NCI-H345 (cell line): ENCODE data around the gene PYGM.

Experiments
- DNase-seq: peaks from one replicate; lab custom pipeline; 2025; lab: John Stamatoyannopoulos, UW

PYGM gene

DNA sequence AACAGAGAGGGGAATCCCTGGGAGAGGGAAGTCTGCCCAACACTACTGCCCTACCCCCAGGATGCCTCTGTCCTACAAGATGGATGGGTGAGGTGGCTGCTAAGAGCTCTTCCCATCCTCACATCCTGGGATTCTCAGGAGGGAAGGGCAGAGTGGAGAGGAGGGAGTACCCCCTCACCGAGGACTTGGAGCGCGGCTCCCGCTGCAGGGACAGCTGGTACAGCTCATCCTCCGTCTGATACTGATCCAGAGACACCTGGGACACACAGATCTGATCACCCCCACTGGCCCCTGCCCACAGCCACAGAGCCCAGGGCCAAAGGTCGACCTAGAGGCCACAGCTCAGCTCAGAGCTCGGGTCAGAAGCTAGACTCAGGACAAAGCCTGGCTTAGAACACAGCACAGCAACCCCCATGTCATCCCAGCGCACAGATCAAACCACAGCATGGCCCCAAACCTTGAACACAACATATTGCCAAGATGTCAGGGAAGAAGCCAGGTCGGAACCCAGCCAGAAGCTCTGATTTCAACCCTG lies 24.0 kb downstream of the PYGM start:
- DNase-seq: no peak

DNA sequence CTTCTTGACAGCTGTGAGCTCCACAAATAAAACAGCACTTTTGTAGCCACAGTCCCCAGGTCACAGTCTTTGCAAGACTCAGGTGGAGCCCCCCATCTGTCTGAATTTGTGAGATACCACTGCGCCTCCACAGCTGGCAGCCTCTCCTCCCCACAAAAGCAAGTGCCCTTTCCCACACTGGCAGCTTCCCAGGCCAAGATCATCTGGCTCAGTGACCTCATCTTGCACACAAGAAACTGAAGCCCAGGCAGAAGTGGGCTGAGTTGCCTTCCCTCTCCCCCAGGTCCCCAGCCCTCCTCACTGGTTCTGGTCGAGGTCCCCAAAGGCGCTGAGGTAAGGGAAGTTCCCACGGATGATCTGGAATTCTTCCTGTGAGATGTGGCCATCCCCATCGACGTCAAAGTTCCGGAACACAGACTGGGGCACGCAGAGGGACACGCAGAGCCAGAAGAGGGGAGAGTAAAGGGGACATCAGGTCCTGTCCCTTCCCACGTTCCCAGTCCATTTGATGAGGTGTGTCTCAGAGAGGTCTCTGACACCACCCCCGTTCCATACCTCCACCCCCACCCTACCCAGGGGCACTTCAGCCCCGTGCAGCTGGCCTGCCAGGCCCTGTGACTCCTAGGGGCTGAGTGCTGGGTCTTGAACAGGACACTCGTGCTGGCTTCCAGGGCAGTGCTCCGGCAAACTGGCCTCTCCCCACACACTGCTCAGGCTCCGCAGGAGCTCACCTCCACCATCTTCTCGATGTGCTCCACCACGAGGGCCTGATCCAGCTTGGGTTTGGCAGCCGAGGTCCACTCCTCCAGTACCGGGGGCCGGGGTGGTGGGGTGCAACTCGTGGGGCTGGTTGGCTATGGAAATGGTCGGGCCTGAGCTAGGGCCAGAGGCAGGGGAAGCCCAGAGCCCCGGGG lies 24.7 kb downstream of the PYGM start:
- DNase-seq: no peak

DNA sequence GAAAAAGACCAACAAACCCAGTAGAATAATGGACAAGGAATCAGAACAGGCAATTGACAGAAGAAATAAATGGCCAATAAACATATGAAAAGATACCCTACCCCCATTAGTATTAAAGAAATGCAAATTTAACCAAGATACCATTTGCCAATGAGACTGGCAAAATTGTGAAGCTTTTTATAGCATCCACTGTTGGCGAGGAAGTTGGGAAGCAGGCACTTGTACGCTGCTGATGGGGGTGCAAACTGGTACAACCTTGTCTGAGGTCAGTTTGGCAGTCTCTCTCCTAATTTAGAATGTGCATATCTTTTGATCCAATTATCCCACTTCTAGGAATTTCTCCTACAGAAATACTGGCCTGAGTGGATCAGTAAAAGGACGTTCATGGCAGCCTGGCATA lies 28.2 kb downstream of the PYGM start:
- no peak for DNase-seq

DNA sequence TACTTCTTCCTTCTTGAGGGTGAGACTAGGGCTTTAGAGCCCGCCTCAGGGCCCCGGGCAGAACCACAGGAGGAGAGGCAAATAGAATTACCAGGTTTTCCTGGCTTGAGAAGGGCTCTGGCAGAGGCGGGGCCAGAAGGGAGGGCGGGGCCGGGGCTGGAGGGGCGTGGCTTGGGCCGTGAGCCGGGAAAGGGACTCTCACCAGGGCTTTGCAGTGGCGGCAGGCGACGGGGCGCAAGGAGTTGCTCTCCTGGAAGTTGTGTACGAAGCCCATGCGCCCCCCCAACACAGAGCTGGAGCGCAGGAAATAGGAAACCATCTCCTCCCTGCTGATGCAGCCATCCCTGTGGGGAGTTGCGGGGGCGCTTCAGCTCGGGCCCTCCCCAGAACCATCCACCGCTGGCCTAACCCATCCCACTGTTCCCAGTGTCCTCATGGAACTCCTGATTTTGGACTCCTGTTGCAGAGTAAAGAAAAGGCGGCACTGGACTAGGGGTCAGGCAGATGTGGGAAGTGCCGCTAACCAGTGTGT lies 29.9 kb downstream of the PYGM start:
- no peak for DNase-seq

DNA sequence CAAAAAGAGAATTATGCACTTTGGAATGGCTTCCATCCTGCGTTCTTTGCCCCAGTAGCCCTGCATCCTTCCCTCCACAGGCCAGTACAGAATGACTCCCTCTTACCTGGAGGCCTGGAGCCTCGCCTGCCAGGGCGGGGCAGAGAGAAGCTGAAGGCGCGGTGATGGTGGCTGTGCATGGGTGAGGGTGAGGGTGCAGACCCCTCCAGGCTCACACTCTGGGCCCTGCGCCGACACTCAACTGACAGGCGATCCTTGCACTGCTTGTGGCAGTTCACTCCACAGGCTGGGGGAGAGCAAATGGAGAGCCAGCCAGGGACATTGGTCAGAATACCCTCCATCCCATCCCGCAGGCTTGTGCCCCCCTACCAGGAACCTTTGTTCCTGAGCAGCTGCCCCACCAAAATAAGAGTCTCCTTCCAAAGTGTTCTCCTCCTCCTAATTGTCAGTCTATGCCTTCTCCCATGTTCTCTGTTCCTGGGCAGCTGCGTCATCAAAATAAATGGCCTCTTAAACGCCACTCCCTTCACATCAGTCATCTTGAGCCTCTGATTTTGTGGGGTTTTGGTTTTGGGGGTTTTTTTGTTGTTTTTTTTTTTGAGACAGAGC lies 30.9 kb downstream of the PYGM start:
- DNase-seq: no peak

DNA sequence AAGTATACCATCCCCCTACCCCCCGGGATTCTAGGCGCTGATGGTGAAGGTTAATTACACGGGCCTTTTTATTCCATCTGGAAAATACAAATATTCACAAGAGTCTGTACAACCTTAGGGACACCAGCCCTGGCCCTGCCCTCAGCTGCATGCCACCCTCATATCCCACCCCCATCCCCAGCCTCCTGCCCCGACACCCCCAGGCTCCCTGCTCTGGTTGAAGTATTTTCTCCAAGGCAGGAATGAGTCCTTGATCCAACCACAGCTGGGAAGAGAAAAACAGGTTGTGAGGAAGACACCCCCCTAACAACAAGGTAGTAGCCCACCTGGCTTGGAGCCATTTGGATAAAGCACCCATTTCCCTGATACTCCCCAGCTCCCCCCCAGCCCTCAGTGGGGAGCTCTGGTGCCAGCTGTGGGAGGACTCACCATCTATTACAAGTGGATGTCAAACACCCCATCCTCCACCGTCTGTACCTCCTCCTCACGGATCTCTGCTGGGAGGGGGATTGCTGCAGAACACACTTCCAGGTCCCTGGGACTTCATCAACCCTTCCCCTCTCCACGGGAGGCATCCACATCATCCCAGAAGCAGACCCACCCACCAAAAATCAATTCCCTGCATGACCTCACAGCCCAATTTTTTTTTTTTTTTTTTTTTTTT lies 32.8 kb downstream of the PYGM start:
- no peak for DNase-seq

DNA sequence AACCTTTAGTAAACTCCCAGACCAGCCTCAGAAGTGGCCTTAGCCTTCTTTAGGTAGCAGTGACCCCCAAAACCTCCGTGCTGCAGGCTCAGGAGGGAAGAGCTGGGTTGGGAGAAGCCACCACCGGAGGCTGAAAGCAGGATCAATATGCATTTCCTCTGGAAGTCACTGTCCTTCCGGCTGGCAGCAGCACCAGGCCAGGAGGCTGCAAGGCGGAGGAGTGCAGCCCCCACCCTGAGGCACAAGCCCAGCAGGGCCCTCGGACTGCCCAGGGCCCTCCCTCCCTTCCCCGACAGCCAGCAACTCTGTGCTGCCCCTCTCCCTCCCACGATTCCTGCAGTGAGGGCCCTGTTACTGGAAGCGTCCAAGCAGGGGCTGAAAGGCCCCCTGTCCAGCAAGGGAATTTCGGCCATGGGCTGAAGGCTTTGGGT lies 33.5 kb downstream of the PYGM start:
- DNase-seq: no peak

DNA sequence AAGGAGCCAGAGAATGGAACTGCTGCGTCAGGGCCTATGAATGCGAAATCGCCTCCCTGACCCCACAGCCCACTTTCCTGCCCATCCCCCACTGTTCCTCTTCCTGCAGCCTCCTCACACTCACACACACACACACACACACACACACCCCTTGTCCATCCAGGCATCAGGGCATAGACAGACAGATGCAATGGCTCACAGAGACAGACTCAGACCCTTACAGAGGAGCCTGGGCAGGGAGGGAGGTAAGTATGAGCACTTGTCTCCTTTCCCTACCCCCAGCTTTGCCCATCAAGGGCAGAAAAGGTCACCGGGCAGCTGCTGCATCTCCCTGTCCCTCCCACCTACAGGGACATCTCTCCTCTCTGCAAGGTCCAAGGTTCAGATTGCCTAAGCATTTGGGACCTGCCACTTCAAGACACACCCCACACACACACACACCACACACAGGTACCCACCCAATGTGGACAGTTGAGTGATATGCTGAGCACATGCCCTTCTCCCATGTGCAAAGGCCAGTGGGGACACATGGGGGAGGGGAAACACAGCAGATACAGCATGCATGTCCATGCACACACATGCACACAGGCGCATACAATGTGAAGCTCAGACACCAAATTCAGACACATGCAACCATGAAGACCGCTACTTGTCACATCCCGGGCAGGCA lies 34.8 kb downstream of the PYGM start:
- no peak for DNase-seq

DNA sequence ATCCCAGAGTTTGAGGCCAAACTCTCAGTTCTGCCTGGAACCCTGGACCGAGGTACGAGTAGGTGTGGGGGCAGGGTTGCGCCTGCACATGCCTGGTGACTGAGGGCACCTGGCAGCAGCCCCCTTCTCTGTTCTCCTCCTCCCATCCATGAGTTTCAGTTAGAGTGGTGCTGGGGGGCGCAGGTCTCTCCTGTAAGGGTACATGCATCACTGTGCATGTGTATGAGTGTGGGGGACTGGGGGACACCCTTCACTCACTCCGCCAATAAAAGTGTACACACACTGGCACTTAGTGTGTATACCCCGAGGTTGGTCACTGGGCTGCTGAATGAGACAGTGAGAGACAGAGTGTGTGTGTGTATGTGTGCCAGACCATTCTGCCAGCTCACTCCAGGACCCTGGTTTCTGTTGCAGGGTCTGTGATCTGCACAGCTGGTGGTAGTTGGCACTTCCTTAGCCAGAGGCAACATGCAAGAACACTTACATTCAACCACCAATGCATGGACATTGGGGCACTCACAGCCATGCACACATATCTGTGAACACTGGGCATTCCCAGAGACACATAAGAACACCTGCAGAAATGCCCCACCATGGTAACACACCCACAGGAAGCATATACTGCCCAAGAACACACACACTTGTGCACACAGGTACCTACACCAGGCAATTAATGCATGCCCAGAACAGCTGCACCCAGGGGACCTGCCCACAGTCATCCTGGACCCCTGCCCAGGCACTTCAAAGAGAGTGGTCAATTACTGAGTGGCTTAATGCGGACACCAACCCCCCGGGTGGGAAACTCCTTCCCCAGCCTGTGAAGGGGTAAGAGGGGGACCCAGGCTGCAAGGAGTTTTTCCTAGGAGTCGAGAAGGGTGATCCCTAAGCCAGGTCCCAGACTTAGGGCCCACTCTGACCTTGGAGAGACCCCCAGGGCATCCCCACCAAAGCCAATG lies 35.6 kb downstream of the PYGM start:
- no peak for DNase-seq

DNA sequence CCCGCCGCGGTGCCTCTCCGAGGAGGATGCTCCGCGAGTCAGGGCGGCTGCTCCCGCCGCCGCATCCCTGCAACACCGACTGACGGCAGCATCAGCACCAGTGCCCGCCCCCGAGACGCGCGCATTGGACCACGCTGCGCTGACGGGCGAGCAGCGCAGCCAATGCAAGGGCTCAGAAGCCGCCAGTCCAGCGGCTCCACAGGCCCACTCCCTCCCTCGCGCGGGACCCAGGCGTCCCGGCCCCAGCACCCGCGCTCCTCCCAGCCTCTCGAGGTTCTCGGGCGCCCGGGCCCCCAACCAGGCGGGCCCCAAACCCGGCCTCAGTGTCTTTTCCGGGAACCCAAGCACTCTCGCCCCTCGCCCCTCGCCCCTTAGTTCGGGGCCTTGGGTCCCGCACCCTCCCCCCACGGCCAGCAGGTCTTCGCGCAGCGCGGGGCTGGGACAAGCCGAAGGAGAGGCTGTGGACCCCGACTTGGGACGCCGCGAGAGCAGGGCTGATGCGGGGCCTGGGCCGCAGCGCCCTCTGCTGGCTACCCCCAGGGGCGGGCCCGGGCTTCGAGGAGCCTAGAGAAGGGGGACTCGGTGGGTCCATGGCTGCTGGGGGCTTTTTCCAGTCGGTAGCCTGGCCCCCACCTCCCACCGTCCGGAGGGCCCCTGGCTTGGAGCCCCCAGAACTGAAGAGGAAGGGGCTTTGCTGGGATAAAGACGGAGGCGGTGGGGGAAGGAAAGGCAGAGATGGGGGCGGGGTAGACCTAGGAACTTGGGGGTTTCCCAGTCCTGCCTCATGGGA lies 36.5 kb downstream of the PYGM start, which contains the start of gene NRXN2:
Gene NRXN2 (minus strand): TSS at position 81 of the 790 bp plus-strand sequence. CDS start 9,498 bp downstream, outside the sequence.
- DNase-seq: peak; percentile 87

DNA sequence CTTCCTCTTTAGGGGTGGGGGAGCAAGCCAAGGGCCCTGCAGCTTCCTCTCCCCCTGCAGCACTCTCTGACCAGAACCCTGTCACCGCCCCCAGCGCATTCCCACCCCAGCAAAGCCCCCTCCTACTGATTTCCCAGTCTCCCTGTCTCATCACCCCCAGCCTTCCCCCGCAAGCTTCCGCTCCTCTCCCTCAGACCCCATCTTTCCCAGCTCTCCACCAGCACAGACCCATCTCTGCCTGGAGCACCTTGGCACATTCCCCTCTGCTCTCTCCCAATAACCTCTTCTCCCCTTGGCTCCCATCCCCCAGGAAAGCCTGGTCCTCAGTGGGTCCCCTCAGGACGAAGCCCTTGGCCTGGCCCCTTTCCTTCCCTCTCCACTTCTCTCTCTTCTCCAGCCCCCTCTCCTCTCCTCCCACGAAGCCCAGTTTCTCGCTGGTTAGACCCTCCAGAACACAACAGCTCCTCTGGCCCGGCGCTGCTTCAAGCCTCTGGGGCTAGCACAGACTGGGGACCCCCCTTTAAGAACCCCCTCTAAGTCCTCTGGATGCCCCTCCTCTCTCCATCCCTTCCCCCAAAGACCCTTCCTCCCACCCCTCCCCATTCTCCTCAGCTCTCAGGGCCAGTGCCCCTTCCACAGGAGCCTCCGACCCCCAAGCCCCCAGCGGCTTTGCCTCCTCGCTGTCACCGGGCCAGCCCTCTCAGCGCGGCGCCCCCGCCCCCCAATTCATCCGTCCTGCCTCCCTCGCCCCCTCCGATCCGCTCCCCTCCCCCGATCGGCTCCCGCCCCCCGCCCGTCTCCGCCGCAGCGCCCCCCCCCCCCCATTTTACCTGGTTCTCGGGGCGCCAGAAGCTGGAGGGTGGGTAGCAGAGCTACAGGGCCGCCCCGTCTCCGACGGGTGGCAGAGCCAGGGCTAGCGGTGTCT lies 37.4 kb downstream of the PYGM start:
- DNase-seq: no peak

DNA sequence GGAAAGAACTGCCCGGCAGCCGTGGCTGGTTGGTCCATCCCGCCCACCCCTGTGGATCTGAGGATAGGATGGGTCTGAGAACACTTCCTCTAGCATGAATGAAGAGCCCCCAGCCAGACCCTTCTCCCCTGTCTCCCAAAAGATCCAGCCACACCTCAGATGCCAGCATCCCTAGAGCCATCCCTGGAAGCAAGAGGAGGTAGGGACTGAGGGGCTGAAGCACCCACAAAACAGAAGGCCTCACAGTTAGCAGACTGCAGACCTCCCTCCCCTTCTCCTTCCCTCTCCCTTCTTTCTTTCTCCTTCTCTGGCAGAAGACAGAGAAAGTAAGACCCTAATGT lies 38.4 kb downstream of the PYGM start:
- no peak for DNase-seq

DNA sequence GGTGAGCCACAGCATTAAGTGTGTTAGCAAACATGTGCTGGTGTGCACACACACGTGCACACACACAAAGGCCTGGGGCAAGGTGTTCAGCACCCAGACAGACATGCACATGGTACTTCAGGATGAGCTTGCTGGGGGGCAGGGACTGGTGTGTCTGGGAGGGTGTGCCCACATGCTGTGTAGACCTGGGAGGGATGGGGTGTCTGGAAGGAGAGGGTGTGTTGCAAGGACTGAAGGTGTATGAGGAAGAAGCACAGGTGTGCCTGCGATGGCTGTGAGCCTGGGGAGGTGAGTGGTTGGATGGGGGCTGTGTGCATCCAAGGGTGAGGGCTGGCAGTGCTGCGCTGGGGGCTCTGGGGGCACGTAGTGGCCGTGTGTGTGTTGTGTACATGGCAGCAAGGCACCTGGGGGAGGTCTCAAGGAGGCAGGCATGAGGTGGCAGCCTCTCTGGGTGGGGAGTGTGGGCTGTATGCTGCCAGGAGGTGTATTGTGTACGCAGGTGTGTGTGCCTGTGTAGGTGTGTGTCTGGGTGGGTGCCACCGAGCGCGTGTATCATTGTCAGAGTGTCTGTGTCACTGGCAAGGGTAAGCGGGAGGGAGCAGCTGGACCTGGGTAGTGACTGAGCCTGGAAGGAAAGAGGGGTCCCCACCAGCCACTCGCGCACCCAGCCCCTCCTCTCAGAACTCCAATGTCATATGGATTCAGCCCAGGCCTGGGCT lies 39.0 kb downstream of the PYGM start:
- DNase-seq: no peak

DNA sequence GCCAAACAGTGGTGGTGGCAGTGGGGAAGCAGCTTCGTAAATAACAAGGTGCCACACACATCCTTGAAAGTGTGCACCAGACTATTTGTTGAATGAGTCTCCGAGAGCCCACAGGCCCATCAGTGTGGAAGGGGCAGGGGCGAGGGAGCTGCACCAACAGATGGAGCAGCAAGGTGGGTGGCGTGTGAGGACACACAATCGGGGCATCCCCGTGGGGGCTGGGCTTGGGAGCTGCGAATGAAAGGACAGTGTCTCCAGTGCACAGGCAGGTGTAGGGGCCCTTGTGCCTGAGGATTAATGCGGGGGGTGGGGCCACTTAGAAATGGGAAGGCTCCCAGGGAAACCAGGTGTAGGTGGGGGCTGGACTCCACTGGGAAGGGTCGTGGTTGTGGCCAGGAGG lies 39.6 kb downstream of the PYGM start:
- DNase-seq: no peak

DNA sequence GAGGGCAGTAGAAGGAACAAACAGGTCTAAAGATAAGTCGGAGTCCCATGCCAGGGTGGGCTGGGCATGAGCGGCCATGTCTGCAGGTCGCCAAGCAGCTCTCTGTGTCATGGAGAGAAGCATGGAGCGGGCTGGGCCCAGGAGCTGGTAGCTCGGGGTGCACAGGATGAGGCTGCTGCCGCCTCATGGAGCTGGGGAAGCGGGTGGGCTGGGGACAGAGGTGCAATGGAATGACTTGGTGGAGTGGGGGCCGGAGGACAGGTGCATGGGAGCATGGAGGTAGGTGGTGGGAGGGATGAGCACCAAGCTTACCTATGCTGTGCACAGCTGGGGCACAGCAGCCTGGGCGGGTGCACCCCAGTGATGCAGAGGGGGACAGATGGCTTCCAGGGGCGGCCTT lies 40.4 kb downstream of the PYGM start:
- no peak for DNase-seq

DNA sequence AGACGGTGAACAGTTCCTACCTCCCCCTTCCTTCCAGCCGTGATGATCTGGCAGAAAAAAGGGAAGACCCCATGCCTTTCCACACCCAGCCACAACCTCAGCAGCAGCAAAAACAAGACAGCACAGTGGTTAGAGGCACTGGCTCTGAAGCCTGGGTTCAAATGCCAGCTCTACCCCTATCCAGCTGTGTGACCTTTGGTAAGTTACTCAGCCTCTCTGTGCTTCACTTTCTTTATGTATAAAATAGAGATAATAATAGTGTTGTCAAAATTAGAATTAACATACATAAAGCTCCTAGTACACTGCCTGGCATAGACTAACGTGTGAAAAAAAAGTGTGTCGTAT lies 41.0 kb downstream of the PYGM start:
- DNase-seq: no peak

DNA sequence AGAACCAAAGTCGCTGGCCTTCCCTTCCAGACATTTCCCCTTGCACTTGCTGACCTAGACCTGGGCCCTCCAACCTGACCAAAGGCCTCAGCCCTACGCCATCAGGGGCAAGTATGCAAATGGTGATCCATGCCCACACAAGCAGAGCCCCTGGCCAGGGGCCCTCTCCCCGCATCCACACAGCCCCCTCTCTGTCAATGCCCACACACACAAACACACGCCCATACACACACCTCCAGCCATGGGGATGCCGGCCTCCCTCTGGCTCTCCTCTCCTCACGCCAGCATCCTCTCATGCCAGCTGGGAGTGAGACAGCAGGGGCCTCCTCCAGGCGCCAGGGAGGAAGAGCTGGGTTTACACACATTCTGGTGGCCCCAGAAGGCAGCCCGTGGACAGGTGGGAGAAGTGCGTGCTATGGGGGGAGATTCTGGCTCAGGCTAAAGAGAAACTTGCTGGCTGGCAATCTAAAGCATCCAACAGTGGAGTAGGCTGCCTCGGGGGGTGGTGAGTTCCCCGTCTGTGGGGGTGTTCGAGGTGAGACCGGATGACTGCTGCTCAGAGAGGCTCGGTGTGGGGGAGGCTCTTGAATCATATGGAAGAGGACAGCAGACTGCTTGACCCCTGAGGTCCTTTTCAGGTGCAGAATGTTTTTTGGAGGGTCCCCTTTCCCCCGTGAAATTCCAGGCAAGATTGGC lies 41.5 kb downstream of the PYGM start:
- DNase-seq: no peak

DNA sequence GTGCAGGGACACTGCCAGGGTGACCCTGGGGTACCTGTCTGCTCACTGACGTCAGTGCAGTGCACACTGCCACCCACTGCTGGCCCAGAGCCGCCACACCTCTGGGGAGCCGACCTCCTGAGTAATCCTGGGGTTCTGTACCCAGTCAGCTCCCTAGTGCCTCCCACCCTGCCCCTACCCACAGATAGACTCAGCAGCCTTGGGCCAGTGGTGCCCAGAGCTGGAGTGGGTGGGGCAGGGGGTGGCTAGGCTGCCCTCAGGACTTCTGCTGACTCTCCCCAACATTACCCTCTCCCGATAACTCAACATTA lies 42.6 kb downstream of the PYGM start:
- DNase-seq: no peak
